AG04450 (cell line): ENCODE measurements around the gene TEDDM1. TPM values are rescaled to one million over a fixed set of nuclear protein-coding genes. Genes with fewer than 3 reads are reported as not detected.

Source experiments
- CTCF ChIA-PET: fragments of 300-600, 350-600 bp; formaldehyde crosslinking; extraction: SDS; loops from one replicate; lab custom pipeline; 2022; ENCODE audit warnings: antibody characterized with exemption, inconsistent platforms; lab: Charles Lee
- POLR2A ChIA-PET: fragments of 350-600 bp; formaldehyde crosslinking; extraction: SDS; loops from one replicate; lab custom pipeline; 2021; ENCODE audit warnings: antibody characterized with exemption, inconsistent platforms; lab: Yijun Ruan, JAX
- DNase-seq: peaks from one replicate; pipeline ENCODE4 v3.0.0-alpha.2; 2011; ENCODE audit warnings: low read depth, low spot score
- H3K27ac ChIP-seq: one replicate; pipeline ENCODE4 v1.5.1; 2012; ENCODE audit warnings: low read depth, low read length, control low read depth
- H3K27me3 ChIP-seq: one replicate; pipeline ENCODE4 v1.6.0; 2012; ENCODE audit warnings: low read length; ENCODE audit not compliant: control insufficient read depth, insufficient read depth
- H3K4me3 ChIP-seq: 2 replicates; pipeline ENCODE4 v1.5.1; 2011; ENCODE audit warnings: mild to moderate bottlenecking, low read depth, low read length, control low read depth
- H3K9me3 ChIP-seq: 2 replicates; pipeline ENCODE4 v1.5.1; 2012; ENCODE audit warnings: low read length; ENCODE audit not compliant: control insufficient read depth, insufficient read depth
- polyA plus RNA-seq: library from polyadenylated mRNA; depleted of rRNA; stranded (reverse); fragments of >200 nt; gene quantifications from 2 replicates; pipeline ENCODE4 v1.2.3, GENCODE V29; 2011
- TF ChIP-seq, protein P1 (sequence below): IDR thresholded peaks from 2 replicates; pipeline ENCODE4 v1.5.1; 2011; ENCODE audit warnings: low read depth, low read length, control low read depth, inconsistent platforms

The TEDDM1 gene
- polyA plus RNA-seq, 1 experiment, result not detected

DNA sequence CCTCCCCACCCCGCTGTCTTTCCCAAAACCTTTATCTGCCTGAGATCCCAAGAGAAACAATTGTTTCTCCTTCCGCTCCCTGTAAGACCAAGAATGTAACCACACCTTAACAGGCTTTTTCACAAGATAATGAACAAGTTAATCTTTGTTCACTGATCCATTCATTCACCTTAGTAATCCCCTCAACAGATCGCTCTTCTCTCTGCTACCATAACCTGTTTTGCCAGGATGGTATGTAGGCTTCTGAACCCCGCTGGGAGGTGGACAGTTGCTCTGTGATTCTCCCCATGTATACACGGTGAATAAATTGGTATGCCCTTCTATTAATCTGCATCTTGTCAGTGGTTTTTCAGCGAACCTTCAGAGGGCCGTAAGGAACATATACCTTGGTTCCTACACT lies 30.8 kb upstream of the TEDDM1 start:
- ChIA-PET POLR2A (no interaction called here), CTCF (no interaction called here)
- H3K27me3 ChIP-seq, result peaks cover 2% of the 10 kb centered on the region
- no peaks in the 10 kb centered on the region for H3K9me3 ChIP-seq
- DNase-seq, result no peak
- H3K4me3 ChIP-seq, result no peak overlapping the region
- no peak overlapping the region for H3K27ac ChIP-seq
- TF ChIP-seq, protein P1, sequence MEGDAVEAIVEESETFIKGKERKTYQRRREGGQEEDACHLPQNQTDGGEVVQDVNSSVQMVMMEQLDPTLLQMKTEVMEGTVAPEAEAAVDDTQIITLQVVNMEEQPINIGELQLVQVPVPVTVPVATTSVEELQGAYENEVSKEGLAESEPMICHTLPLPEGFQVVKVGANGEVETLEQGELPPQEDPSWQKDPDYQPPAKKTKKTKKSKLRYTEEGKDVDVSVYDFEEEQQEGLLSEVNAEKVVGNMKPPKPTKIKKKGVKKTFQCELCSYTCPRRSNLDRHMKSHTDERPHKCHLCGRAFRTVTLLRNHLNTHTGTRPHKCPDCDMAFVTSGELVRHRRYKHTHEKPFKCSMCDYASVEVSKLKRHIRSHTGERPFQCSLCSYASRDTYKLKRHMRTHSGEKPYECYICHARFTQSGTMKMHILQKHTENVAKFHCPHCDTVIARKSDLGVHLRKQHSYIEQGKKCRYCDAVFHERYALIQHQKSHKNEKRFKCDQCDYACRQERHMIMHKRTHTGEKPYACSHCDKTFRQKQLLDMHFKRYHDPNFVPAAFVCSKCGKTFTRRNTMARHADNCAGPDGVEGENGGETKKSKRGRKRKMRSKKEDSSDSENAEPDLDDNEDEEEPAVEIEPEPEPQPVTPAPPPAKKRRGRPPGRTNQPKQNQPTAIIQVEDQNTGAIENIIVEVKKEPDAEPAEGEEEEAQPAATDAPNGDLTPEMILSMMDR, result no peak

DNA sequence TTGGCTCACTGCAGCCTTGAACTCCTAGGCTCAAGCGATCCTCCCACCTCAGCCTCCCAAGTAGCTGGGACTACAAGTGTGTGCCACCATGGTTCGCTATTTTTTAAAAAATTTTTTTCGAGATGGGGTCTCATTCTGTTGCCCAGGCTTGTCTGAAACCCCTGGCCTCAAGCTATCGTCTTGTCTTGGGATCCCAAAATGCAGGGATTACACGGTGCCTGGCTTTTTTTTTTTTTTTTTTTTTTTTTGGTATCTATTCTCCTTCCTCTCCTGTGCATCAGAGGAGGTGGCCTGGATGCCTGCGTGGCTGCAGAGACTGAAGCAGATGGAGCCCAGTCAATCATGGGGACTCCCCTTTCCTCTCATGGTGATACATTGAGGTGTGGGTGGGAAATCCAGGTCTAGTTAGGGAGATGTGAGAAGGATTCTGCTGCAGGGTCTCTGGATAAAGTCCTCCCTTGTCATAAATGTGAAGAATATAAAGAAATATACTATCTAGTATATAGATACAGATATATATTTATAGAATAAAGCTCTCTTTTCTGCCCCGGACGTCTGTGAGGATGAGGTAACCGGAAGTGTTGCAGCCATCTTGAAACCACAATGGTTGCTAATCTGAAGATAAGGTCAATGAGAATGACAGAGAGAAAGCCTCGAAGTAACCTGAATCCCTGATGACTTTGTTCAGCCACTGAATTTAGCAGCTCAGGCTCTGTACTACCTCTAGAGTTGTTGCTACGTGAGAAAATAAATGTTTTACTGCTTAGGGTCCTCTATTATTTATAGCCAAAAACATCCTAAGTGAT lies 30.0 kb upstream of the TEDDM1 start:
- DNase-seq, result no peak
- TF ChIP-seq, protein P1, result no peak
- peaks cover 2% of the 10 kb centered on the region for H3K27me3 ChIP-seq
- no peak overlapping the region for H3K4me3 ChIP-seq
- ChIA-PET POLR2A (no interaction called here), CTCF (no interaction called here)
- H3K9me3 ChIP-seq, result no peaks in the 10 kb centered on the region
- H3K27ac ChIP-seq, result no peak overlapping the region

GRCh38 chr1:182428043-182428442 lies 27.6 kb upstream of the TEDDM1 start:
- TF ChIP-seq, protein P1, result no peak
- ChIA-PET POLR2A (no interaction called here), CTCF (interaction anchor here (0.6 kb wide), 1 partner anchor 172 kb away, joined by 3 read pairs; no protein-coding TSS in a partner anchor)
- Histone ChIP-seq H3K9me3 (no peaks in the 10 kb centered on the region), H3K27me3 (peaks cover 2% of the 10 kb centered on the region), H3K27ac (no peak overlapping the region), H3K4me3 (no peak overlapping the region)
- DNase-seq, result no peak

DNA sequence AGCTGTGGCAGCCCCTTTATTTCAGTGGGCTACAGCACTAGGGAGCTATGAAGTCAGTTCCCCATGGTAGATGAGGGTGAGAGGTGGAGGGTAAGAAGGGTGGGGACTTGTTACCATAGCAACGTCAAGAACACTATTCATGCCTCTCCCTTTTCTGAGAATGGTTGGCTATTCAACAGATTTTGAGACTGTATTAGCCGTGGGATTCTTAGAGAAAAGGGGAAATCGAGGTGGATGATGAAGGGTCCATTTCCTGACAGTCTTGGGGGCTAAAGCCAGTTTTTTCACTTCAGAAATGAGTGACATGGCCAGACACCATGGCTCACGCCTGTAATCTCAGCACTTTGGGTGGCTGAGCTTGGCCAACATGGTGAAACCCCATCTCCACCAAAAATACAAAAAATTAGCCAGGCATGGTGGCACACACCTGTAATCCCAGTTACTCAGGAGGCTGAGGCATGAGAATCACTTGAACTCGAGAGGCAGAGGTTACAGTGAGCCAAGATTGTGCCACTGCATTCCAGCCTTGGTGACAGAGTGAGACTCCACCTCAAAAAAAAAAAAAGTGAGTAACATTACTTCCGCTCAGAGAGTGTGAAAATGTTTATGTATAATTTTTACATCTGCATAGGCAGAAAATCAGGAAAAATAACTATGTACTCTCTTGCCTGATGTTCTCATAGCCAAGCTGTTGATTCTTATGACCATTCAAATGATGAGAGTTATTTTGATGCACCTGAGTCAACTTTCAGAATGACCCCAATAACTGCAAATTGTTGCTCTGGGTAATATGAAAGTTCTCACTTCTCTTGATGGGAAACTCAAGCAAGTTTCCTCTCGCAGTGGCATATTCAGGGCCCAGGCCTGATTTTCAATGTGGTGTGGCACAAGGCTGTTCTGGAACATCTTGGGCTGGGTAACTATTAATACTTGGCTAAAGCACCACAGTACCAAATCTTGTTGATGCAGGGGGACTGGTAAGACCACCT lies 26.3 kb upstream of the TEDDM1 start:
- Histone ChIP-seq H3K27me3 (peaks cover 2% of the 10 kb centered on the region), H3K4me3 (no peak overlapping the region), H3K9me3 (no peaks in the 10 kb centered on the region), H3K27ac (no peak overlapping the region)
- DNase-seq, result no peak
- POLR2A ChIA-PET, result no interaction called here
- CTCF ChIA-PET, result no interaction called here
- TF ChIP-seq, protein P1, result no peak
